HG02763 (cell line): ENCODE results near the gene ZNF764.
"Not testable (repeated sequence)": the region's sequence is repeated elsewhere in the genome, so short reads cannot be mapped to it uniquely, and the experiment has no call there.

Experiments used
- ATAC-seq: cut with Tn5 transposase; IDR thresholded peaks from one replicate; pipeline ENCODE4 v1.9.1; 2021; ENCODE audit warnings: mild to moderate bottlenecking, moderate library complexity; ENCODE audit not compliant: unreplicated experiment

ZNF764 gene

GRCh38 chr16:30528799-30529457 is 29.2 kb downstream of the ZNF764 start:
- ATAC-seq, result no peak

GRCh38 chr16:30527635-30528178 is 30.5 kb downstream of the ZNF764 start:
- no peak for ATAC-seq

GRCh38 chr16:30526823-30527634 is 31.1 kb downstream of the ZNF764 start:
- ATAC-seq, result peak; percentile 67

GRCh38 chr16:30526137-30526822 is 31.9 kb downstream of the ZNF764 start, which contains the start of gene ZNF768:
TSS of gene ZNF768 (minus strand) at chr16:30526566. CDS start at chr16:30526413, 153 bp downstream.
- peak; percentile 25 for ATAC-seq

GRCh38 chr16:30525844-30526136 is 32.4 kb downstream of the ZNF764 start:
- no peak for ATAC-seq

- ATAC-seq, result no peak
Measured at GRCh38 chr16:30524575-30525568, 33.3 kb downstream of the ZNF764 start.

- ATAC-seq, result no peak
Measured at GRCh38 chr16:30523768-30524574, 34.2 kb downstream of the ZNF764 start.

- ATAC-seq, result not testable (repeated sequence)
Measured at GRCh38 chr16:30522702-30523463, 35.3 kb downstream of the ZNF764 start.

GRCh38 chr16:30521873-30522641 is 36.1 kb downstream of the ZNF764 start:
- no peak for ATAC-seq

GRCh38 chr16:30521476-30521872 is 36.7 kb downstream of the ZNF764 start:
- no peak for ATAC-seq

- ATAC-seq, result no peak
Measured at GRCh38 chr16:30519120-30520049, 38.8 kb downstream of the ZNF764 start.

- ATAC-seq, result no peak
Measured at GRCh38 chr16:30518552-30518951, 39.6 kb downstream of the ZNF764 start.

- ATAC-seq, result no peak
Measured at GRCh38 chr16:30515275-30515674, 42.9 kb downstream of the ZNF764 start.

GRCh38 chr16:30511509-30511908 is 46.7 kb downstream of the ZNF764 start:
- ATAC-seq, result no peak

- no peak for ATAC-seq
Measured at GRCh38 chr16:30510376-30510938, 47.7 kb downstream of the ZNF764 start.

- no peak for ATAC-seq
Measured at GRCh38 chr16:30509081-30509765, 49.0 kb downstream of the ZNF764 start.
